Heart right ventricle (tissue), 16 donors: ENCODE data around the gene MAP4K4. TPM values are rescaled to one million over a fixed set of nuclear protein-coding genes. Genes with fewer than 3 reads are reported as not detected.
"Not testable (repeated sequence)": the region's sequence is repeated elsewhere in the genome, so short reads cannot be mapped to it uniquely, and the experiment has no call there.

Source experiments
- ATAC-seq, 8 donors: fragments of 200-7000 bp; cut with Tn5 transposase; one replicate each; pipeline ENCODE4 v1.9.1; 2020; ENCODE audit warnings: mild to moderate bottlenecking in 8 of 8, moderate library complexity in 8 of 8, moderate number of reproducible peaks in 1 of 8
- DNase-seq, 2 donors: peaks; one replicate each; pipeline ENCODE4 v3.0.0-alpha.2; 2020
- H3K27ac ChIP-seq, 10 donors: fragments of 200-600 bp; sonication (generic) in 2 of 10; one replicate each; pipeline versions ENCODE4 v1.5.0 to v1.8.0; 2020 to 2022; ENCODE audit warnings: mild to moderate bottlenecking in 3 of 10
- H3K27me3 ChIP-seq, 7 donors: fragments of 200-600 bp; one replicate each; pipeline ENCODE4 v1.8.0; 2021 to 2022; ENCODE audit warnings: mild to moderate bottlenecking in 2 of 7
- H3K36me3 ChIP-seq, 9 donors: fragments of 200-600 bp; sonication (generic) in 1 of 9; one replicate each; pipeline versions ENCODE4 v1.5.0 to v1.8.0; 2020 to 2022; ENCODE audit warnings: mild to moderate bottlenecking in 2 of 9
- H3K4me1 ChIP-seq, 9 donors: fragments of 200-600 bp; sonication (generic) in 1 of 9; one replicate each; pipeline versions ENCODE4 v1.5.0 to v1.8.0; 2020 to 2022; ENCODE audit warnings: mild to moderate bottlenecking in 4 of 9
- H3K4me3 ChIP-seq, 10 donors: fragments of 200-600 bp; sonication (generic) in 2 of 10; one replicate each; pipeline versions ENCODE4 v1.5.0 to v1.8.0; 2020 to 2022; ENCODE audit warnings: mild to moderate bottlenecking in 7 of 10, moderate library complexity in 2 of 10
- H3K9me3 ChIP-seq, 11 donors: fragments of 200-600 bp in 10 of 11; sonication (generic) in 2 of 11; one replicate each; pipeline versions ENCODE4 v1.5.0 to v1.8.0; 2013 to 2022; ENCODE audit warnings: mild to moderate bottlenecking in 2 of 11, control low read depth in 1 of 11, moderate library complexity in 1 of 11
- WGBS, 2 donors: extraction: QIAGEN DNeasy Blood & Tissue Kit; methylation state at CpG; one replicate each; pipeline ENCODE4 v1.1.7; 2013; ENCODE audit warnings: inconsistent platforms in 1 of 2; 5-methylcytosine and 5-hydroxymethylcytosine counted together
- intact Hi-C, 10 donors: fragments of 100-400 bp; cut with DNase I; formaldehyde crosslinking; loops; one replicate each; pipeline versions ENCODE4 v1.11.1 to v1.14.2; 2022
- polyA plus RNA-seq, 2 donors: library from polyadenylated mRNA; stranded (reverse); fragments of 200-250 nt; gene quantifications; one replicate each; pipeline ENCODE4 v1.2.3, GENCODE V29; 2013
- total RNA-seq, 10 donors: library from RNA; stranded (reverse); fragmentation: NEBNext Ultra II Directional in 3 of 10; extraction: Animal tissue kit (Norgen Biotek cat#: 25700) in 3 of 10; gene quantifications; one replicate each; pipeline versions ENCODE4 v1.2.1 to v1.2.4, GENCODE V29; 2021 to 2023
- TF ChIP-seq, protein P1 (sequence below), 9 donors: fragments of 200-600 bp; sonication (generic) in 2 of 9; IDR thresholded peaks; one replicate each; pipeline versions ENCODE4 v1.5.0 to v1.8.0; 2021 to 2022; ENCODE audit warnings: antibody characterized with exemption in 9 of 9, mild to moderate bottlenecking in 5 of 9, moderate library complexity in 1 of 9
- donor health status: Arrhythmogenic right ventricular cardiomyopathy.
- donor health status: ischemic (EF 13 %, LVEDD 7.1; RV severe dilation, severe dysfunction).
- donor health status: healthy with polysubstance abuse.
- donor health status: DM: no; HTN: yes; CAD: no.
- donor health status: DM: no; HTN: no; CAD: no.
- donor health status: ischemic (EF 25% LVEDD 6.9; RV normal size, moderate dysfunction).
- donor health status: ischemic (EF 25% LVEDD 5.7; RV mildly dilated, moderate dysfunction).
- donor health status: healthy.
- donor health status: DM: yes; HTN: yes; CAD: no.
- donor health status: Ischemic cardiomyopathy.
- donor health status: ischemic (EF 35%, LVEDD 5.7; RV mildly dilated, moderate dysfunction).
- donor health status: nonischemic (EF 11% LVEDD 7.7; RV severe dilation, severe dysfunction).
- donor health status: DM: yes; HTN: yes; CAD: no.
- donor health status: PGD.
- donor health status: ischemic (EF 29% LVEDD 5.4; RV normal size, mild dysfunction).
- donor health status: nonischemic (EF 23%, LVEDD 6.1; RV moderate dilation, normal function).

MAP4K4 gene
- total and polyA plus RNA-seq, 12 donors: 44.3 to 116 (median 86.1) TPM

DNA sequence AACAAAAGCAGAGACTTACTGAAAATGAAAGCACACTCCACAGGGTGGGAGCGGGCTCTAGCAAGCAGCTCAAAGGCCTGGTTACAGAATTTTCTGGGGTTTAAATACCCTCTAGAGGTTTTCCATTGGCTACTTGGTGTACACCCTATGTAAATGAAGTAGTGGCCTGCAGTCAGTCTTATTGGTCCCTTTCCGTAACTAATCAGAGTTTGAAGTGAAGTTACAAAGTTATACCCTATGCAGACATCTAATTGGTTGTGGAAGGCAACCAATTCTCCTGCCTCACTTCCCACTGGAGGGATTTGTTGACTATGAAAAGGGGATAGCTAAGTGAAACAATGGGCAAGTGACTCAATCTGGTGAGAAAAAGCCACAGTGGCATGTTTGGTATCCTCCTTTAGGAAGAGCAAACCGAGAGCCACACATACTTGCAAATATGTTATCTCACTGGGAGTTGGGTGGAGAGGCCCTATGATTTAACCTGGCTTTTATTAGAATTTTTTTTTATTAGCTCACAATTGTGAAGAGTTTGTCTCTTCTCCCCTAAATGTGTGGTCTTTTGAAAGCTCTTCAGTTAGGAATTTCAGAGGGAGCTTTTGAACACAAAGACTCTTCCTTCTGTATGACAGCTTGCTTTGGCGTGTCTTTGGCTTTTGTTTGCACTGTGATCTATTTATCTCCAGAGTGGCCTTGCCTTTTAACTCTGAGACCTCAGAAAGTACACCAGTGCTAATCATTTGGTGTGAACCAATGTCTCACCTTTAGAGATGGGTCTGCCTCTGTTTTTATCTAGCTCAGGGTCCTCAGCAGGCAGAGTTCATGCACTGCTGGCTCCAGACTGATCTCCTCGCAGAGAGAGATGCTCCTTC is 69.6 kb downstream of the MAP4K4 start:
- peak overlapping the region in 2 of 10 donors; percentile 10 to 15 for H3K4me3 ChIP-seq
- TF ChIP-seq, protein P1, sequence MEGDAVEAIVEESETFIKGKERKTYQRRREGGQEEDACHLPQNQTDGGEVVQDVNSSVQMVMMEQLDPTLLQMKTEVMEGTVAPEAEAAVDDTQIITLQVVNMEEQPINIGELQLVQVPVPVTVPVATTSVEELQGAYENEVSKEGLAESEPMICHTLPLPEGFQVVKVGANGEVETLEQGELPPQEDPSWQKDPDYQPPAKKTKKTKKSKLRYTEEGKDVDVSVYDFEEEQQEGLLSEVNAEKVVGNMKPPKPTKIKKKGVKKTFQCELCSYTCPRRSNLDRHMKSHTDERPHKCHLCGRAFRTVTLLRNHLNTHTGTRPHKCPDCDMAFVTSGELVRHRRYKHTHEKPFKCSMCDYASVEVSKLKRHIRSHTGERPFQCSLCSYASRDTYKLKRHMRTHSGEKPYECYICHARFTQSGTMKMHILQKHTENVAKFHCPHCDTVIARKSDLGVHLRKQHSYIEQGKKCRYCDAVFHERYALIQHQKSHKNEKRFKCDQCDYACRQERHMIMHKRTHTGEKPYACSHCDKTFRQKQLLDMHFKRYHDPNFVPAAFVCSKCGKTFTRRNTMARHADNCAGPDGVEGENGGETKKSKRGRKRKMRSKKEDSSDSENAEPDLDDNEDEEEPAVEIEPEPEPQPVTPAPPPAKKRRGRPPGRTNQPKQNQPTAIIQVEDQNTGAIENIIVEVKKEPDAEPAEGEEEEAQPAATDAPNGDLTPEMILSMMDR (IDR thresholded peaks at IDR 0.05): no peak
- H3K27me3 ChIP-seq: no peaks in the 10 kb centered on the region
- 50 to 53% methylated on average over 5 of the region's 5 CpGs for whole genome bisulfite sequencing, 2 donors
- H3K36me3 ChIP-seq: no peaks in the 10 kb centered on the region
- peaks cover 35 to 99% (median 93%) of the 10 kb centered on the region in 9 donors for H3K4me1 ChIP-seq
- intact Hi-C loops: loop anchor here in 1 of 10 donors (10.0 kb wide), 1 partner anchor 58 kb away; no protein-coding TSS in a partner anchor
- peak in 3 of 8 donors; percentile 4 to 50 (median 6) for ATAC-seq
- H3K9me3 ChIP-seq: no peaks in the 10 kb centered on the region
- no peak for DNase-seq
- H3K27ac ChIP-seq: peak overlapping the region in 9 of 10 donors; percentile 11 to 74 (median 34)

DNA sequence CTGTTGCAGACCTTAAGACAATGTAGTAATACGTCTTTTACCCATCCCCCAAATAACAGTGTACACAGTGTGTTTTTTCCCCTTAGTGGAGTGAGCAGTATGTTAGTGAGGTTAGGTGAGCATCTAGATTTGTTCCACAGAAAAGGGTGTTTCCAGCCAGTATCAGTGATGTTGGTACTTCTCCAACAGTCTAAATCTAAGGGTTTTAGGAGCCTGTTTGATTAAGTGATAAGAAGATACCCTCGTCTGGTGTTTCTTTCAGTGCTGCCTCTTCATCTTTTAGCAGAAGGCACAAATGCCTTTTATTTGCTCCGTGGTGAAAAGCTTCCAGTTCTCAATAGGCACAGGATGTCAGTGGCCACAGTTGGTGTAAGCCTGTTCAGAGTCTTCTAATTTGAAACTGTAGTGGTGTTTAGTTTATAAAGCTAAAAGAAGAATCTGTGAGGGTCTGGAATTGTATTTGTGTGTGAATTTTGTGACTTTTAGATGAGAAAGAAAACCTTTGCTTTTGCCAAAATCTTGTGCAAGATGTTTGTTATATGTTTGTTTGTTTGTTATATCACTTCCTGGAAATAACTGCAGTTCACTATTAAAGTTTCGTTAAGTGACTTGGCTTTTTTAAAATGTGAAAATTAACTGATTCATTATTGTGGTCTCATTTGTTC is 71.2 kb downstream of the MAP4K4 start:
- ATAC-seq (no peak), DNase-seq (no peak)
- TF ChIP-seq, protein P1 (IDR thresholded peaks at IDR 0.05): no peak
- H3K4me3 ChIP-seq: no peak overlapping the region
- H3K9me3 ChIP-seq: no peaks in the 10 kb centered on the region
- H3K27ac ChIP-seq: peak overlapping the region in 3 of 10 donors; percentile 10 to 35 (median 10)
- peaks cover 22 to 99% (median 93%) of the 10 kb centered on the region in 9 donors for H3K4me1 ChIP-seq
- no peaks in the 10 kb centered on the region for H3K36me3 ChIP-seq
- H3K27me3 ChIP-seq: no peaks in the 10 kb centered on the region
- intact Hi-C loops: loop anchor here in 1 of 10 donors (10.0 kb wide), 1 partner anchor 56 kb away; no protein-coding TSS in a partner anchor
- 30 to 38% methylated on average over 4 of the region's 4 CpGs for WGBS, 2 donors

DNA sequence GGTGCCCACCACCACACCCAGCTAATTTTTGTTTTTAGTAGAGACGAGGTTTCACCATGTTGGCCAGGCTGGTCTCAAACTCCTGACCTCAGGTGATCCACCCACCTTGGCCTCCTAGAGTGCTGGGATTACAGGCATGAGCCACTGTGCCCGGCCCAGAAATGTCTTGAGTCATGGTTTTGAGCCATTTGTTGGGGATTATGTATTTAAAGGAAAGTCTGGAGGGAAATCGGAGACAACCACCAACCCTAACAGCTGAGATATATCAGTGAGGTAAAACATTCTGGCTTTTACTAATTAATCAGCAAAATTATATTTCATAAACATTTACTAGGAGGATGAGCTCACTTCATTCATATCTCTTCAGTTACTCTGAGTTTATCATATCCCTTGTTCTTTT is 72.2 kb downstream of the MAP4K4 start:
- H3K4me3 ChIP-seq, H3K27ac ChIP-seq, DNase-seq, H3K27me3 ChIP-seq, H3K36me3 ChIP-seq, H3K9me3 ChIP-seq, ATAC-seq: not testable (repeated sequence)
- 86 to 88% methylated on average over 3 of the region's 3 CpGs for WGBS, 2 donors
- peaks cover 23 to 99% (median 93%) of the 10 kb centered on the region in 9 donors for H3K4me1 ChIP-seq
- intact Hi-C loops: loop anchor here in 8 of 10 donors (5.0 to 10.0 kb wide), 4 partner anchors 38 to 65 kb away; no protein-coding TSS in a partner anchor

DNA sequence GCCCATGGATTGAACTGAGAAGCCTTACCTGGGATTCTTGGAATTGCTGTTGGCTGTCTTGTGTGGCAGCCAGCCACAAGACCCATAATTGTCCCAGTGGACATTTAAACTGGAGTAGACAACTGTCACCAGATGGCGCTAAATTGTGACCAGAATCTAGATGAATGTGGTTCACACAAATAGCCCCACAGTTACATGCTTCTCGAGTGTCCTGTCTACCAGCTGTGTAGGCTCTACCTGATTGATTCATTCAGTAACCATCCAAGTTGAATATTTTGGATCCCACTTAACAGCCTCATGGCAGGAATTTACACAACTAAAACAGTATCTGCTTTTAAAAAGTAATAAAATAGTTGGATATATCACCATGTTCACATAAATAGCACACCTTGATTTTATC is 73.2 kb downstream of the MAP4K4 start:
- 25 to 36% methylated on average over 2 of the region's 2 CpGs for WGBS, 2 donors
- DNase-seq: no peak
- TF ChIP-seq, protein P1 (IDR thresholded peaks at IDR 0.05): peak in 6 of 9 donors; percentile 40 to 60 (median 46)
- Histone ChIP-seq H3K27me3 (no peaks in the 10 kb centered on the region), H3K36me3 (no peaks in the 10 kb centered on the region), H3K4me3 (no peak overlapping the region), H3K9me3 (no peaks in the 10 kb centered on the region), H3K4me1 (peaks cover 24 to 99% (median 92%) of the 10 kb centered on the region in 9 donors), H3K27ac (peak overlapping the region in 5 of 10 donors; percentile 5 to 47 (median 22))
- intact Hi-C loops: loop anchor here in 7 of 10 donors (5.0 to 10.0 kb wide), 4 partner anchors 37 to 66 kb away; no protein-coding TSS in a partner anchor
- peak in 3 of 8 donors; percentile 33 to 43 (median 38) for ATAC-seq
